Liver (tissue), 3 donors: Measurements from ENCODE around the gene DNAJC22.

ENCODE experiments used
- ATF3 ChIP-seq: IDR thresholded peaks from 2 replicates; pipeline ENCODE4 v1.6.1; 2016; ENCODE audit warnings: antibody characterized with exemption
- FOXA1 ChIP-seq: IDR thresholded peaks from 2 replicates; pipeline ENCODE4 v1.6.1; 2016; ENCODE audit warnings: antibody characterized with exemption
- GABPA ChIP-seq, 2 donors: IDR thresholded peaks in 1 of 2; conservative IDR thresholded peaks in 1 of 2; 2 replicates each; pipeline ENCODE4 v1.6.1; 2016; ENCODE audit warnings: antibody characterized with exemption in 2 of 2, mild to moderate bottlenecking in 1 of 2, moderate library complexity in 1 of 2
- JUND ChIP-seq, 2 donors: IDR thresholded peaks; 2 replicates each; pipeline ENCODE4 v1.6.1; 2016; ENCODE audit warnings: antibody characterized with exemption in 2 of 2
- MAX ChIP-seq: IDR thresholded peaks from 2 replicates; pipeline ENCODE4 v1.6.1; 2016; ENCODE audit warnings: antibody characterized with exemption
- RAD21 ChIP-seq, 2 donors: IDR thresholded peaks; 2 replicates each; pipeline ENCODE4 v1.6.1; 2016; ENCODE audit warnings: antibody characterized with exemption in 2 of 2, mild to moderate bottlenecking in 2 of 2
- RXRA ChIP-seq, 2 donors: IDR thresholded peaks; 2 replicates each; pipeline ENCODE4 v1.6.1; 2017 to 2018; ENCODE audit warnings: antibody characterized with exemption in 2 of 2, mild to moderate bottlenecking in 1 of 2
- TAF1 ChIP-seq: conservative IDR thresholded peaks from 2 replicates; pipeline ENCODE4 v1.6.1; 2016; ENCODE audit warnings: antibody characterized with exemption, mild to moderate bottlenecking
- YY1 ChIP-seq: IDR thresholded peaks from 2 replicates; pipeline ENCODE4 v1.6.1; 2016; ENCODE audit warnings: antibody characterized with exemption, mild to moderate bottlenecking
- TF ChIP-seq, protein P1 (sequence below): fragments of 150-350 bp; IDR thresholded peaks from 2 replicates; pipeline ENCODE4 v1.5.1; 2017; ENCODE audit warnings: improper control_type of control experiment, low read depth, low read length; ENCODE audit not compliant: missing input control
- TF ChIP-seq, protein P2 (sequence below): IDR thresholded peaks from 2 replicates; pipeline ENCODE4 v1.6.1; 2016; ENCODE audit warnings: antibody characterized with exemption, mild to moderate bottlenecking
- donor health status: healthy.
- donor health status: healthy.

GRCh38 chr12:49323524-49324097 lies 23.1 kb upstream of the DNAJC22 start:
- TF ChIP-seq, protein P1, sequence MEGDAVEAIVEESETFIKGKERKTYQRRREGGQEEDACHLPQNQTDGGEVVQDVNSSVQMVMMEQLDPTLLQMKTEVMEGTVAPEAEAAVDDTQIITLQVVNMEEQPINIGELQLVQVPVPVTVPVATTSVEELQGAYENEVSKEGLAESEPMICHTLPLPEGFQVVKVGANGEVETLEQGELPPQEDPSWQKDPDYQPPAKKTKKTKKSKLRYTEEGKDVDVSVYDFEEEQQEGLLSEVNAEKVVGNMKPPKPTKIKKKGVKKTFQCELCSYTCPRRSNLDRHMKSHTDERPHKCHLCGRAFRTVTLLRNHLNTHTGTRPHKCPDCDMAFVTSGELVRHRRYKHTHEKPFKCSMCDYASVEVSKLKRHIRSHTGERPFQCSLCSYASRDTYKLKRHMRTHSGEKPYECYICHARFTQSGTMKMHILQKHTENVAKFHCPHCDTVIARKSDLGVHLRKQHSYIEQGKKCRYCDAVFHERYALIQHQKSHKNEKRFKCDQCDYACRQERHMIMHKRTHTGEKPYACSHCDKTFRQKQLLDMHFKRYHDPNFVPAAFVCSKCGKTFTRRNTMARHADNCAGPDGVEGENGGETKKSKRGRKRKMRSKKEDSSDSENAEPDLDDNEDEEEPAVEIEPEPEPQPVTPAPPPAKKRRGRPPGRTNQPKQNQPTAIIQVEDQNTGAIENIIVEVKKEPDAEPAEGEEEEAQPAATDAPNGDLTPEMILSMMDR, result no peak
- TF ChIP-seq TAF1 (no peak), GABPA (IDR thresholded peaks at IDR 0.05 in 1 of 2, conservative IDR thresholded peaks at IDR 0.05 in 1 of 2) (no peak), JUND (IDR thresholded peaks at IDR 0.05) (no peak), ATF3 (no peak), RAD21 (IDR thresholded peaks at IDR 0.05) (no peak), FOXA1 (no peak), RXRA (IDR thresholded peaks at IDR 0.05) (no peak), YY1 (no peak), MAX (no peak)
- TF ChIP-seq, protein P2, sequence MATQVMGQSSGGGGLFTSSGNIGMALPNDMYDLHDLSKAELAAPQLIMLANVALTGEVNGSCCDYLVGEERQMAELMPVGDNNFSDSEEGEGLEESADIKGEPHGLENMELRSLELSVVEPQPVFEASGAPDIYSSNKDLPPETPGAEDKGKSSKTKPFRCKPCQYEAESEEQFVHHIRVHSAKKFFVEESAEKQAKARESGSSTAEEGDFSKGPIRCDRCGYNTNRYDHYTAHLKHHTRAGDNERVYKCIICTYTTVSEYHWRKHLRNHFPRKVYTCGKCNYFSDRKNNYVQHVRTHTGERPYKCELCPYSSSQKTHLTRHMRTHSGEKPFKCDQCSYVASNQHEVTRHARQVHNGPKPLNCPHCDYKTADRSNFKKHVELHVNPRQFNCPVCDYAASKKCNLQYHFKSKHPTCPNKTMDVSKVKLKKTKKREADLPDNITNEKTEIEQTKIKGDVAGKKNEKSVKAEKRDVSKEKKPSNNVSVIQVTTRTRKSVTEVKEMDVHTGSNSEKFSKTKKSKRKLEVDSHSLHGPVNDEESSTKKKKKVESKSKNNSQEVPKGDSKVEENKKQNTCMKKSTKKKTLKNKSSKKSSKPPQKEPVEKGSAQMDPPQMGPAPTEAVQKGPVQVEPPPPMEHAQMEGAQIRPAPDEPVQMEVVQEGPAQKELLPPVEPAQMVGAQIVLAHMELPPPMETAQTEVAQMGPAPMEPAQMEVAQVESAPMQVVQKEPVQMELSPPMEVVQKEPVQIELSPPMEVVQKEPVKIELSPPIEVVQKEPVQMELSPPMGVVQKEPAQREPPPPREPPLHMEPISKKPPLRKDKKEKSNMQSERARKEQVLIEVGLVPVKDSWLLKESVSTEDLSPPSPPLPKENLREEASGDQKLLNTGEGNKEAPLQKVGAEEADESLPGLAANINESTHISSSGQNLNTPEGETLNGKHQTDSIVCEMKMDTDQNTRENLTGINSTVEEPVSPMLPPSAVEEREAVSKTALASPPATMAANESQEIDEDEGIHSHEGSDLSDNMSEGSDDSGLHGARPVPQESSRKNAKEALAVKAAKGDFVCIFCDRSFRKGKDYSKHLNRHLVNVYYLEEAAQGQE, result no peak
